Activated naive CD8-positive, alpha-beta T cell treated with anti-CD3 and anti-CD28 coated beads, Interleukin-2, amount 50 U/mL, for 24 hours (primary cell): ENCODE data around the gene ANO7.

ENCODE experiments used
- ATAC-seq: fragments of 150-1000 bp; cut with Tn5 transposase; one replicate; pipeline ENCODE4 v1.10.0; 2021
- DNase-seq: peaks from one replicate; pipeline ENCODE4 v3.0.0; 2021
- H3K27ac Mint-ChIP-seq: one replicate; pipeline ENCODE4 v1.8.0; 2021; ENCODE audit warnings: mild to moderate bottlenecking, mixed read lengths
- H3K27me3 Mint-ChIP-seq: one replicate; pipeline ENCODE4 v1.8.0; 2021; ENCODE audit warnings: mixed read lengths
- H3K36me3 Mint-ChIP-seq: one replicate; pipeline ENCODE4 v1.8.0; 2021; ENCODE audit warnings: low read depth, mixed read lengths
- H3K4me1 Mint-ChIP-seq: one replicate; pipeline ENCODE4 v1.8.0; 2021; ENCODE audit warnings: mixed read lengths
- H3K4me3 Mint-ChIP-seq: one replicate; pipeline ENCODE4 v1.8.0; 2021; ENCODE audit warnings: mild to moderate bottlenecking, moderate library complexity, mixed read lengths
- H3K9me3 Mint-ChIP-seq: one replicate; pipeline ENCODE4 v1.8.0; 2021; ENCODE audit warnings: mixed read lengths

ANO7 gene

GRCh38 chr2:241188361-241189092 lies at the start of gene ANO7:
ANO7 (plus strand) TSS chr2:241188677; CDS start chr2:241190064, 1,387 bp downstream.
- Mint-ChIP-seq H3K27ac (no peak within 1 kb of the TSS), H3K36me3 (peaks cover 3% of the 10 kb centered on the region), H3K9me3 (no peaks in the 10 kb centered on the region), H3K27me3 (no peaks in the 10 kb centered on the region), H3K4me3 (no peak within 1 kb of the TSS), H3K4me1 (no peaks in the 10 kb centered on the region)
- DNase-seq (no peak), ATAC-seq (no peak)

GRCh38 chr2:241139531-241140444 lies 48.7 kb upstream of the ANO7 start:
- no peak overlapping the region for H3K4me3 Mint-ChIP-seq
- no peaks in the 10 kb centered on the region for H3K9me3 Mint-ChIP-seq

GRCh38 chr2:241140445-241140840 lies 48.0 kb upstream of the ANO7 start:
- H3K9me3 Mint-ChIP-seq: no peaks in the 10 kb centered on the region
- H3K27me3 Mint-ChIP-seq: no peaks in the 10 kb centered on the region
- H3K4me1 Mint-ChIP-seq: no peaks in the 10 kb centered on the region
- DNase-seq (no peak), ATAC-seq (no peak)
- no peak overlapping the region for H3K4me3 Mint-ChIP-seq
- peaks cover 22% of the 10 kb centered on the region for H3K36me3 Mint-ChIP-seq
- H3K27ac Mint-ChIP-seq: no peak overlapping the region

More at GRCh38 chr2:241139531-241140444, 48.7 kb upstream of the ANO7 start:
- no peaks in the 10 kb centered on the region for H3K27me3 Mint-ChIP-seq
- ATAC-seq (no peak), DNase-seq (no peak)
- no peak overlapping the region for H3K27ac Mint-ChIP-seq
- no peaks in the 10 kb centered on the region for H3K4me1 Mint-ChIP-seq
- peaks cover 22% of the 10 kb centered on the region for H3K36me3 Mint-ChIP-seq

- no peak overlapping the region for H3K4me3 Mint-ChIP-seq
- H3K9me3 Mint-ChIP-seq: no peaks in the 10 kb centered on the region
- H3K27ac Mint-ChIP-seq: no peak overlapping the region
- H3K27me3 Mint-ChIP-seq: no peaks in the 10 kb centered on the region
- H3K36me3 Mint-ChIP-seq: peaks cover 17% of the 10 kb centered on the region
- no peak for ATAC-seq
- H3K4me1 Mint-ChIP-seq: peaks cover 2% of the 10 kb centered on the region
- no peak for DNase-seq
Measured at GRCh38 chr2:241141214-241141770, 47.2 kb upstream of the ANO7 start.

DNA sequence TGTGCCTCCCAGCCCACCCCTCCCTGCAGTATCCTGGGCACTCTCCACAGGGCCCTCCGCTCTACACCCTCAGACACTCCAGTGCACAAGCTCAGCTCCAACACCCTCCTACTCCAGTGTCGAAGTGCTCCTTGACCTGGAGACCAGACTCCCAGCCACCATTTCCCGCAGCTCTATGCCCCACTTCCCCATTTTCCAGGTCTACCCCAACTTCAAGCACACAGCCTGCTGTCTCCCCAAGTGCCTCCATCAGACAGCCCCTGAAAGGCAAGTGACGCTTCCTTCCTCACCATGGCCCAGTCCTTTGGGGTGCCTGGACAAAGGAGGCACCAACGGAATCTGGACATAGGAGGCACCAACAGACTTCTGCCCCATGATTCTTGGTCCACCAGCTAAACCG lies 46.4 kb upstream of the ANO7 start:
- Mint-ChIP-seq H3K4me1 (peaks cover 6% of the 10 kb centered on the region), H3K27me3 (no peaks in the 10 kb centered on the region), H3K27ac (peak overlapping the region; percentile 49), H3K36me3 (peaks cover 17% of the 10 kb centered on the region), H3K9me3 (no peaks in the 10 kb centered on the region), H3K4me3 (no peak overlapping the region)
- ATAC-seq (no peak), DNase-seq (no peak)

DNA sequence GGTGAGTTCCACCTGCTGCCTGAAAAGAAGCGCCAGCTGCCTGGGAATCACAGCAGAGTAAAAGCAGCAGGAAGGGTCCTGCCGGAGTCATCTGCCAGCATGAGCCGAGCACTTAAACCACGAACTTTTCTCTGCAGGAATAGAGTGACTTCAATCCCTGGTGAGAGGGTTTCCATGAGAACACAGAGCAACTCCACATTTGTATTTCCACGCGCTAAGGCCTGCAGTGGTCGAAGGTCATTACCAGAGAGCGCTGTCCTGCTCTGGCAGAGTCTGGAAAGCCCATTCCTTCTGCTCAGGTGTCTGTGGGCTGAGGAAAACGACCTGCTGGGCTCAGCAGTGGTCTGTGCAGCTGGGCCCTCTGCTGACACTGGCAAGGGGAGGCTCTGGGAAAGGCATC lies 45.9 kb upstream of the ANO7 start:
- Mint-ChIP-seq H3K9me3 (no peaks in the 10 kb centered on the region), H3K27me3 (no peaks in the 10 kb centered on the region), H3K36me3 (peaks cover 17% of the 10 kb centered on the region), H3K4me1 (peaks cover 8% of the 10 kb centered on the region), H3K27ac (no peak overlapping the region), H3K4me3 (no peak overlapping the region)
- DNase-seq (no peak), ATAC-seq (no peak)

DNA sequence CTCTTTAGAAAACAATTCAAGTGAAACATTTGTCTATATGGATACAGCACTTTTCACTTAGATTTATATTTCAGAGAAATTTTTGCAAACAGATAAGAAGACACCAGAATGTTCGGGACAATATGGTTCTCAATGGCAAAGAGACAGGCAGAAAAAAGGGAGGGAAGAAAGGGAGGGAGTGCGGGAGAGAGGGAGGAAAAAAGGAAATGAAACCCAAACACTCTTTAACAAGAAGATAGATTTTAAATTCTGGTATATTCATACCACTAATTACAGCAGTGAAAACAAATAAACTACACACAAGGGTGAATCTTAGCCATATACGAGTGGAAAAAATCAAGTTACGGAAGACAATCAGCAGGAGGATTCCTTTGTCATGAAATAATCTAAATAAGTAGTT lies 42.2 kb upstream of the ANO7 start:
- Mint-ChIP-seq H3K27ac (no peak overlapping the region), H3K27me3 (no peaks in the 10 kb centered on the region), H3K4me3 (no peak overlapping the region), H3K9me3 (no peaks in the 10 kb centered on the region), H3K36me3 (peaks cover 8% of the 10 kb centered on the region), H3K4me1 (peaks cover 29% of the 10 kb centered on the region)
- ATAC-seq (no peak), DNase-seq (no peak)

DNA sequence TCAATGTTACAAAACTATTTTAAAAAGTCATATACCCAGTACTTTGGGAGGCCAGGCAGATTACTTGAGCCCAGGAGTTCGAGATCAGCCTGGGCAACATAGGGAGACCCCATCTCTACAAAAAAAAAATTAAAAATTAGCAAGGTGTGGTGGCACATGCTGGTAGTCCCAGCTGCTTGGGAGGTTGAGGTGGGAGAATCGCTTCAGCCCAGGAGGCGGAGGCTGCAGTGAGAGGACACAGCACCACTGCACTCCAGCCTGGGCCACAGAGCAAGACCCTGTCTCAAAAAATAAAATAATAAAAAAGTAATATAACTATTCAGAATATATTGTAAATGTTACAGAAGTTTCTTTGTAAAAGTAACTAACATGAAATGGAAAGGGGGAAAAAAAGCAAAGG lies 41.1 kb upstream of the ANO7 start:
- Mint-ChIP-seq H3K4me1 (peaks cover 39% of the 10 kb centered on the region), H3K9me3 (no peaks in the 10 kb centered on the region), H3K36me3 (peaks cover 2% of the 10 kb centered on the region), H3K4me3 (peak overlapping the region; percentile 97), H3K27ac (no peak overlapping the region), H3K27me3 (no peaks in the 10 kb centered on the region)
- ATAC-seq: no peak
- no peak for DNase-seq

GRCh38 chr2:241148239-241148638 lies 40.2 kb upstream of the ANO7 start:
- Mint-ChIP-seq H3K9me3 (no peaks in the 10 kb centered on the region), H3K36me3 (peaks cover 2% of the 10 kb centered on the region), H3K27ac (peak overlapping the region; percentile 44), H3K4me3 (peak overlapping the region; percentile 97), H3K4me1 (peaks cover 45% of the 10 kb centered on the region), H3K27me3 (no peaks in the 10 kb centered on the region)
- no peak for ATAC-seq
- no peak for DNase-seq

GRCh38 chr2:241148891-241149674 lies 39.4 kb upstream of the ANO7 start, which contains the start of gene PASK:
PASK (minus strand) TSS chr2:241149472; CDS start chr2:241143032, 6,440 bp downstream.
- Mint-ChIP-seq H3K27me3 (no peaks in the 10 kb centered on the region), H3K27ac (peak within 1 kb of the TSS; percentile 95), H3K9me3 (no peaks in the 10 kb centered on the region), H3K4me3 (peak within 1 kb of the TSS; percentile 97), H3K36me3 (peaks cover 7% of the 10 kb centered on the region), H3K4me1 (peaks cover 51% of the 10 kb centered on the region)
- ATAC-seq: peak; percentile 92
- peak; percentile 93 for DNase-seq

- H3K4me3 Mint-ChIP-seq: peak overlapping the region; percentile 97
- peaks cover 55% of the 10 kb centered on the region for H3K4me1 Mint-ChIP-seq
- peak overlapping the region; percentile 79 for H3K27ac Mint-ChIP-seq
- H3K9me3 Mint-ChIP-seq: no peaks in the 10 kb centered on the region
- DNase-seq (no peak), ATAC-seq (peak; percentile 17)
- no peaks in the 10 kb centered on the region for H3K27me3 Mint-ChIP-seq
- H3K36me3 Mint-ChIP-seq: peaks cover 7% of the 10 kb centered on the region
Measured at GRCh38 chr2:241149675-241149924, 38.9 kb upstream of the ANO7 start.

GRCh38 chr2:241149925-241150659 lies 38.4 kb upstream of the ANO7 start, which contains the start of gene PPP1R7:
PPP1R7 (plus strand) TSS chr2:241150467; CDS start chr2:241150496, 29 bp downstream.
- peak; percentile 79 for ATAC-seq
- H3K4me3 Mint-ChIP-seq: peak within 1 kb of the TSS; percentile 97
- H3K9me3 Mint-ChIP-seq: no peaks in the 10 kb centered on the region
- peaks cover 59% of the 10 kb centered on the region for H3K4me1 Mint-ChIP-seq
- H3K27me3 Mint-ChIP-seq: no peaks in the 10 kb centered on the region
- peak within 1 kb of the TSS; percentile 95 for H3K27ac Mint-ChIP-seq
- peaks cover 12% of the 10 kb centered on the region for H3K36me3 Mint-ChIP-seq
- peak; percentile 94 for DNase-seq

DNA sequence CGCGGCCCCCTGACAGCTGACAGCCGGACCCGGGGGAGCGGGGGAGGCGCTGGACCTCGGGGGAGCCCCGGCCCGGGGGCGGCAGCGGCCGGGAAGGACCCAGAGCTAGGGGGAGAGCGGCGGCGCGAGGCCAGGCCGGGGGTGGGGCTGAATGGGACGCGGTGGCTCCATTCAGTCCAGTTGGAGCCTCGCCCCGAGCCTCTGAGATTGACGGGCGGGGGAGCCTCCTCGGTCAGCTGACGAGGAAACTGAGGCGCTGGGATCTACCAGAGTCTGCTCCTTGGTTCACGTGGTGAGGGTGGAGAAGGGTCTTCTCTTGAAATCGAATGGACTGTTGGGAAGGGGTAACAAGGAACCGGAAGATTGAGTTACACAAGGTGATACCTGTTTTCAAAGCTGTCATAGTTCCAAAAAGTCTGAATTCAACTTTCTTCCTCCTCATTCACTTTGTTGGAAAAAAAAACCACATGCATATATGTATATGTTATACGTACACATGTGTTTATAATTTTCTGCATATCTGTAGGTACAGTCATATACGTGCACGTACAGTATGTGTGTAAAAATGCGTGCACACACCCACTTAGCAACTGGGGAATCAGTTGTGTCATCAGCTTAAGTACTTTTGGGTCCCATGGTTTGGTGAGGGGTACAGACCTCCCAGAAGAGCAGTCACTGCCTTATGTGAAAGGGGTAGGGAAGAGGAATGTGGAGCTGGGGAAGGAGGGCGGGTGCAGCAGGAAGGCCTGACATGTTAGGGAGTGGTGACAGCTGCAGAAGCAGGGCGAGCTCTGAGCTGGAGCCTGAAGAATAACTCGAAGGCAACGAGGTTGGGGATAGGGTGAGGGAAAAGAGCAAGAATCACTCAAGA lies 37.6 kb upstream of the ANO7 start:
- H3K27me3 Mint-ChIP-seq: no peaks in the 10 kb centered on the region
- H3K9me3 Mint-ChIP-seq: no peaks in the 10 kb centered on the region
- DNase-seq (no peak), ATAC-seq (peak; percentile 3)
- H3K4me3 Mint-ChIP-seq: peak overlapping the region; percentile 97
- H3K27ac Mint-ChIP-seq: peak overlapping the region; percentile 95
- peaks cover 12% of the 10 kb centered on the region for H3K36me3 Mint-ChIP-seq
- H3K4me1 Mint-ChIP-seq: peaks cover 61% of the 10 kb centered on the region
